Activated CD4-positive, CD25-positive, alpha-beta regulatory T cell (primary cell): Measurements from ENCODE around the gene UGT3A2.

Source experiments
- DNase-seq, 4 experiments: peaks; one replicate each; lab custom pipeline; 2025; lab: John Stamatoyannopoulos, UW

Gene UGT3A2

GRCh38 chr5:36007366-36007765 lies 59.3 kb downstream of the UGT3A2 start:
- no peak for DNase-seq

GRCh38 chr5:36006163-36006562 lies 60.5 kb downstream of the UGT3A2 start:
- no peak for DNase-seq

GRCh38 chr5:36001032-36001431 lies 65.7 kb downstream of the UGT3A2 start:
- DNase-seq: no peak

- DNase-seq: no peak
Measured at GRCh38 chr5:35999547-35999946, 67.1 kb downstream of the UGT3A2 start.

DNA sequence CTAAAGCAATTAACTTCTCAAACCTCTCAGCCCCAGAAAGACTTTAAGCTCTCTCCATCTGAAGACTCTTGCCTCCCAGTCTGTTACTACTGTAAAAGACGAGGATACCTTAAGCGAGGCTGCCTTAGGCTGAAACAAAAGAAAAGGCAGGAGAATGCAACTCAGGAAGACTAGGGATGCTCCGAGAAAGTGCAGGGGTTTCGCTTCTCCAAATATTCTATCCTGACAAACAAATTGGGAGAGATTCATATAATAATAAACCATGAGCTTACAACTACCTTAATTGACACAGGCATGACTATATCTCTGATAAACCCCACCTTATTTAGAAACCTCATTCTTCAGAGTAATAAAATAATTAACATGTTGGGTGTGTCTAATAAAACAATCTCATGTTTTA lies 70.6 kb downstream of the UGT3A2 start:
- DNase-seq: no peak

DNA sequence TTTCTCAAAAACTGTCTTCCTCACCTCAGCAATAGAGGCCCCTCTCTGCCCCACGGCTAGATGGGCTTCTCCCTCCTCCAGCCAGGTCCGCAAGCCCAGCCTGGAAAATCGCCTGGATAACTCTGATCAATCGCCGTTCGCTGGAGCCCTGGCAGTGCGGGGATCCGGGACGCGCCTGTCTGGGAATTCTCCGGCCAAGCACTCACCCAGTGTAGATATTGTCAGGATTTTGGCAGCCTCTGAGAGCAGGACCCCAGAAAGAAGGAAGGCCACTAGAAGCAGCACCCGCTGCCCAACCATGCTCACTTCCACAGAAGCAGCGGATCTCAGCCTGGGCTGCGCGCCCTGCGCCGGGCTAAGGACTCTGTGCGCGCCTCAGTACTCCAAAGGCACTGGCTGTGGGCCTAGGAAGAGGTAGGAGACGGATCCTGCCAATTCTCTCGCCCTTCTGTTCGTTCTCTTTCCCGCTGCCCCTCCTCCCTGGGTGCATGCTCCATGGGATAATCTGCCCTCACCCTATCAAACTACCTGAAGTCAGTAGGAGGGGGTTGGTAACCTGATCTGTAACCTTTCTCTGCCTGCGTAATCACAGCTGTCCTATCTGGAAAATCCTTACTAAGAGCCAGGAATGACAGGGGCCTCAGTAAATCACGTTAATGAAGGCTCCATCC lies 75.6 kb downstream of the UGT3A2 start, which contains the start of gene UGT3A1:
Gene UGT3A1, minus strand, starts transcription at position 450 of the 671 bp plus-strand sequence. Its CDS starts 150 bp downstream, at position 300.
- no peak for DNase-seq

GRCh38 chr5:35990520-35990919 lies 76.2 kb downstream of the UGT3A2 start:
- no peak for DNase-seq

GRCh38 chr5:35988529-35988928 lies 78.2 kb downstream of the UGT3A2 start:
- no peak for DNase-seq

DNA sequence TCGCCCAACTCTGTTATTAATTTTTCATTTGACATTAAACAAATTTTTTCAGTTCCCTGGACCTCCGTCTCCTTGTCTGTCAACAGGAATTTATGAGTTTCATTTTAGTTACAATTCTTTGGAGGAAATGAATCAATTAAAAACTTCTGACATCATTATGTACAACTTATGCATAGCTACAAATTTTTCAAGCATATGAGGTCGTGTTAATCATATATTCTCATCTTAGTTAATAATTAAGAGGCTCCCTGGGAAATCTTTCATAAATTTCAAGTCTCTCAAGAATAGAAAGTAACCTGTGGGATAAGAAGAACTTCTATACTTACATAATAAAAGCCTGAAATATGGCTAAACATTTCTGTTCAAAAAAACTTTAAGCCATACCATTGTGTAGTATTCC lies 78.9 kb downstream of the UGT3A2 start:
- no peak for DNase-seq
